ENCODE results near the gene PLA2G1B.

Gene PLA2G1B

DNA sequence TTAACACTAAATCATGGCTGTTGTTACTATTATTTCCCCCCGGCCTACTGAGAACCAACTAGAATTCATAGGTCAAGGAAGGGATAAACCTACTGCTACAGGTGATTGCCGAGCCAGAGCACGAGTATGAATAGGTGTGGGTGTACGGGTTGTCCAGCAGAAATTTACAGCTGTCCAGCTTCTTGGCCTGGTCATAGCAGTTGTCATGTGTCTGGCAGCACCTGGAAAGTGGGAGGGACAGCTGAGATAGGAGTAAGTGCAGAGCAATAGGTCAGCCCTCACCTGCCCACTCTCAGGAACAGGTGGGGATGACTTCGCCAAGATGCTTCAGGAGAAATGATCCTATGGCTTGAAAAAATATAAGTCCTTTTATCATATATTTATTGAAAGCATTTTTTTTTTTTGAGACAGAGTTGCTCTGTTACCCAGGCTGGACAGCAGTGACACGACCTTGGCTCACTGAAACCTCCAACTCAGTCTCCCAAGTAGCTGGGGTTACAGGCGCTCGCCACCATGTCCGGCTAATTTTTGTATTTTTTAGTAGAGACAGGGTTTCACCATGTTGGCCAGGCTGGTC is 2.6 kb downstream of the PLA2G1B start:
- no peak for DNase-seq
- ATAC-seq: no peak

DNA sequence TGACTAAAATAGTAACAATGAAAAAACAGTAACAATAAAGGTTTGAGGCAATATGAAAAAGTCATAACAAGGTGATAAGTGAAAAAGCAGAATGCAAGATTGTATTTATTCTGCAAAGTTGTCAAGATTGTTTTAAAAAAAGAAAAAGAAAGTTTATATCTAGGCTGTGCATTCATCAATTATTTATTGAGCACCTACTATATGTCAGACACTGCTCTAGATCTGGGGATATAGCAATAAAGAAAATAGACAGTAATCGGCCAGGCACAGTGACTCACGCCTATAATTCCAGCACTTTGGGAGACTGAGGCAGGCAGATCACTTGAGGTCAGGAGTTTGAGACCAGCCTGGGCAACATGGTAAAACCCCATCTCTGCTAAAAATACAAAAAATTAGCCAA is 3.8 kb downstream of the PLA2G1B start:
- no peak for ATAC-seq
- no peak for DNase-seq

DNA sequence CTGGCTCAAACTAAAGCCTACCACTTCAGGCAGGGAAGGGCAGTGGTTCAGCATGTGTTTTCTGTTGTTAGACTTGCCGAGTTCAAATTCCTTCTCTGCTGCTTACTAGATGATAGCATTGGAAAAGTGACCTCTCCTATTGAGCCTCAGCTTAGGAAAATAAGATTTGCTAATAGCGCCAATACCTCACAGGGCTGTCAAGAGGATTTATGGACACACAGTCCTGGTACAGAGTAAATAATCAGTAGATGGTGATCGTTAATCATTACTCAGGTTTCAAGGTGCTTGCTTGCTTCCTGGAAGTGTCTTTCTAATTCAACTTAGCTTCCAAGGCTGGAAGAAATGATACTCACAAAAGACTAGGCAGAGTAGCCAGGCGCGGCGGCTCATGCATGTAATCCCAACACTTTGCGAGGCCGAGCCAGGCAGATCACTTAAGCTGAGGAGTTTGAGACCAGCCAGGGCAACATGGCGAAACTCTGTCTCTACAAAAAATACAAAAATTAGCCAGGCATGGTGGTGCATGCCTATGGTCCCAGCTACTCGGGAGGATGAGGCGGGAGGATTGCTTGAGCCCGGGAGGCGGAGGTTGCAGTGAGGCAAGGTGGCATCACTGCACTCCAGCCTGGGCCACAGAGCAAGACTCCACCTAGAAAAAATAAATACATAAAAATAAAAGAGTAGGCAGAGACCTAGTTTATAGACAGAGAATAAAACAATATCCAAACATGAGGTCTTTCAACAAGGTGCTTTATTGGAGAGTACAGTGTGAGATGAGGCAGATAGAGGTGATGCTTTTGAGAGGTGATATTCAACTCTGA is 6.0 kb downstream of the PLA2G1B start:
- no peak for DNase-seq
- ATAC-seq: no peak

DNA sequence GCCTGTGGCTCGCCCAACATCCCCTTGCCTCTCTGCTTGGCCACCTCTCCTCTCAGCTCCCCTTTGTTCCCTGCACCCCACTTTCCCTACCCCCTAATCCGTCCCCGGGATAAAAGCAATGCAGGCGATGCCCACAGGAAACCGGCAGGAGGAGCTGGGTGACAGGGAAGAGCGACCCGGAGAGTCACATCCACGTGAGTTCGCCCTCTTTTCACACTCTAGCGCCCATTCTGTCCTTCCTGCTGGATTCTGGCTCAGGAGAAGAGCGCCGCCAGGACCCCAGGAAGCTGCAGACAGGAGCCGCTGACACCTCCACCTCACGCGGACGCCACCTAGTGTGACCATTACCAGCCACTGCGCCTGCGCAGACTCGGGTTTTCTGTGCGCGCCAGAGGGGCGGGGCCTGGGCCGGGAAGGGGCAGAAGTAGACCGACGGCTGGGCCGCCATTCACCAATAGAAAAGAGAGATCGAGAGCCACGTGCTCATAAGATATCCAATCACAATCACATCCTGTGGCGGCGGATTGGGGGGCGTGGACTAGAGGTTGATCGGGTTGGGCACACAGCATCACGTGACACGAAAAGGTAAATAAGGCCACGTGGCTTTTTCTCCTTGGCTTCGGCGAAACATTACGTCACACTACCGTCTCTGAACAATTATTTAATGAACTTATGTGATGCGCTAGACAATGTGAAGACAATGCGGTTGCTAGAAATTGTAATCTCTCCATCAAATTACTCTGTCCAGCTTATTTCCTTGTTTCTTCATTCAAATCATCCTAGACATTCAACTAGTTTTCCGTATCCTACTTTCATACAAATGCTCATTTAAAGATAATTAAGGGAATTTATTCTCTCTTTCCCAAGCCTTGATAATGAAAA is 10.1 kb downstream of the PLA2G1B start:
- DNase-seq (peak; percentile 100), ATAC-seq (peak; percentile 100)

DNA sequence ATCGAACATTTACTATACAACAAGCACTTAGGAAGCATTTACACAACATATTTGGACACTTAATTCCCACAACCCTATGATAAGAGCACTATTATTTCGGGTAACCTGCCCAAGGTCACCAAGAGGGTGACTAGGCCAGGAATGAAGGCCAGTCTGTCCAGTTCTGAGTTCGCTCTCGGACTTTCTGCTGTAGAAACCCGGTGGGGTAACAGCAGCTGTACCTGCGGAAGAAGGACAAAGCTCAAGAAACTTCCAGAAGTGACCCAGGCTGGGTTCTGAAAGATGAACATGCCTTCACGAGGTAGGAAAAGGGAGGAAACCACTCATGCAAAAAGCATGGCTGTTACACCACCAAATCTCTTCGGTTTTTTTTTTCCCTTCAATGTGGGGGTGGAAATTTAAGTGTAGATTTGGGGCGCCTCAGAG is 10.8 kb downstream of the PLA2G1B start:
- DNase-seq: no peak

DNA sequence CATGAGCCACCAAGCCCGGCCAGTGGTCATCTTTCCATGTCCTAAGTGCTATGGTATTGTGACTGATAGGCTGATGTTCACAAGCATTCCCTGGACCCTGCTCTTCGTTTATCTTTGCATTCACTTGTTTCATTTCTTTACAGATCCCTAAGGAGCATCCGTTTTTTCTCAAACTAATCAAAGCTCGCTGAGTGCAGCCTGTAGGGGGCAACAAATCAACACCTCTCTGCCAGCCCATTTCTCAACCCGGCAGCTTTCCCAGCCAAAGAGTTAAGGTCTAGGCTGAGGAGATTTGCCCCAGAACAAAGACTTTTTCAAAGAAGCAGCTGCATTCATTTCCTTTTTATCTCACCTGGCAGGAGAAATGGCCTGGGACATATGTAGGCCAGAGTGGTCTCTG is 13.4 kb downstream of the PLA2G1B start:
- DNase-seq: no peak
- ATAC-seq: no peak

More for the DNA sequence above, 10.8 kb downstream of the PLA2G1B start:
- ATAC-seq: no peak

DNA sequence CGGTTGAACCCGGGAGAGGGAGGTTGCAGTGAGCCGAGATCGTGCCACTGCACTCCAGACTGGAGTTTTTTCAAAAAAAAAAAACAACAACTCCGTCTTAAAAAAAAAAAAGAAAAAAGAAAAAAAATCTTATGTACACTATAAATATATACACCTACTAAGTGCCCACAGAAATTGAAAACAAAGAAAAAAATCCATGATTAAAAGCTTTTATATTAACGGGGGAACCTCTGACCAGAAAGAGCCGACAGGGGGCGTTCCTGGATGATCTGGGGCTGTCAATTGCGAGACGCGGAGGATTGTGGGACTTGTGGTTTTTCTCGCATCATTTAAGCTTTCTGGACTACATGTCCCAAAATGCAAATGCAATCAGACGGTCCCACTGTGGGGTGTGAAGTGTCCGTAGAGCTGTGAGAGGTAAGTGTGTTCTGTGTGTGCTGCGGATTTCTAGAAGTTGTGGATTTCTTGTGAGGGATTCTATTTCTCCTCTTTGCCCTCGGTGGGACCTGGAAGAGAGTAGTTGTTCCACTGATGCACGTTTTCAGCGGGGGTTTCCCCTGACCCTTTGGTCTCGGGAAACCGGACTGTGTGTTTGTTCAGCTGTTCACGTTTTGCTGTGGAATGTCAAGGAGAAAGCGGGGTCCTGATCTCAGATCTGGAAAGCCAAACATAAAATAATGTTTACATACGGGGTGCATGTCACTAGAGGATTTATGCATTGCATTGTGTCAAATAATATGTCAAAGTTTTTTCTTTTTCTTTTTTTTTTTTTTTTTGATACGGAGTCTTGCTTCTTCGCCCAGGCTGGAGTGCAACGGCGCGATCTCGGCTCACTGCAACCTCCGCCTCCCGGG is 25.4 kb downstream of the PLA2G1B start, which contains the start of gene SIRT4:
TSS of gene SIRT4 (plus strand) at position 360 of the 854 bp plus-strand sequence. CDS start 1,241 bp downstream, outside the sequence.
- ATAC-seq: peak; percentile 100
- DNase-seq: peak; percentile 89

DNA sequence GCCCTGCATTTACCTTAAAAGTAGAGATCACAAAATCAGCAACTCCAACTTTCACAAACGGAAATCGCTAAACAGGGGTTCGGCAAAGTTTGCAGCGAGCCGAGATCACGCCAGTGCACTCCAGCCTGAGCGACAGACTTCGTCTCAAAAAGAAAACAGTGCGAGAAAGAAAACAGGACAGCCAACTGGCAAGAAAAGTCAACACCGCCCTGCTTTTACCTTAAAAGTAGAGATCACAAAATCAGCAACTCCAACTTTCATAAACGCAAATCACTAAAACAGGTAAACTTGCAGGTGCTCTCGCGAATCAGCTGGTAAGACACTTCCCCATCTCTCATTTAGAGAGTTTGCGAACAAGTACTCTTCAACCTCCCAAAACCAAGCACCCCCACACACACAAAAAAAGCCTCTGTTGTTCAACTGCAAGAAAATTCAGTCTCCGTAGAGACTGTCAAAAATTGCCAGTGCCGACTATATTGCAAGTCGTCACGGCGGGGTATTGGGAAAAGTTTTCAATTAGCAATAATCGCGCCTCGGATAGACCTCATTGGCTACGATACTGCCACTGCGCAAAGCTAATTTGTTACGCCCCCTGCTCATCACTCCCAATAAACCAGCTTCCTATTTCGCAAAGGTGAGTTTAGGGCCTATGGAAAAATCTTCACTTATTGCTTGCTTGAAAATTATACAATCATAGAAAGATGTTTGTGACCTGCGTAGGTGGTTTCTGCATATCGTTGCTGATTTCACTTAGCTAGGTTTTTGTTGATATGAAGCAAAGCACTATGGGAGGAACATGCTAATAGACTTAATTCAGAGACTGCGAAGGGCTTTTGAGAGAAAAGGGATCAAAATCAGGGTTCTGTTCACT is 34.7 kb downstream of the PLA2G1B start, which contains the start of gene RNU4-1:
TSS of gene RNU4-1 (minus strand) at position 577 of the 871 bp plus-strand sequence.
- DNase-seq (peak; percentile 81), ATAC-seq (peak; percentile 71)

DNA sequence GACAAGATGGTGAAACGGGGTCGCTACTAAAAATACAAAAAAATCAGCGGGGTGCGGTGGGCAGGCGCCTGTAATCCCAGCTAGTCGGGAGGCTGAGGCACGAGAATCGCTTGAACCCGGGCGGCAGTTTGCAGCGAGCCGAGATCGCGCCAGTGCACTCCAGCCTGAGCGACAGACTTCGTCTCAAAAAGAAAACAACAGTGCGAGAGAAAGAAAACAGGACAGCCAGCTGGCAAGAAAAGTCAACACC is 35.2 kb downstream of the PLA2G1B start:
- DNase-seq (no peak), ATAC-seq (peak; percentile 0)

DNA sequence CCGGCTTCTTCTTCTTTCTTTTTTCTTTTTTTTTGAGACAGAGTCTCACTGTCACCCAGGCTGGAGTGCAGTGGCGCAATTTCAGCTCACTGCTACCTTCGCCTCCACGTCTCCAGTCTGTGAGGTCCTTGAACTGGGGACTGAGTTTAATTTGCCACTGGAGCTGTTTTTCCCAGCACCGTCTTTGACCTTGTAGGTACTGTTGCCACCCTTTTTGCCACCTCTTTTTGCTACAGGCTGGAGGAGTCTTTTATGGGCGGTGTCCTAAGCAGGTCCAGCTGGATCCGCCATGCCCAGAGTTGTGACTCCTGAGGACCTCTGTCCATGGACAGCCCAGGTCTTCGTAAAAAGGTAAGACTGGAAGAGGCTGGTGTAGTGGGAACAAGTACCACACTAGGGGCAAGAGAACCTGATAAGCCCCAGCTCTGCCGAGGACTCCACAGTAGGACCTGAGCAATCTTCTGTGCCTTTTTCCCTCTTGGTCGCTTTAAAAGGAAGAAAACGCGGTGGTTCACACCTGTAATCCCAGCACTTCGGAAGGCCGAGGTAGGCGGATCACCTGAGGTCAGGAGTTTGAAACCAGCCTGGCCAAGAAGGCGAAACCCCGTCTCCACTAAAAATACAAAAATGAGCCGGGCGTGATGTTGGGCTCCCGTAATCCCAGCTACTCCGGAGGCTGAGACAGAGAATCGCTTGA is 36.8 kb downstream of the PLA2G1B start:
- peak; percentile 45 for DNase-seq
- no peak for ATAC-seq

DNA sequence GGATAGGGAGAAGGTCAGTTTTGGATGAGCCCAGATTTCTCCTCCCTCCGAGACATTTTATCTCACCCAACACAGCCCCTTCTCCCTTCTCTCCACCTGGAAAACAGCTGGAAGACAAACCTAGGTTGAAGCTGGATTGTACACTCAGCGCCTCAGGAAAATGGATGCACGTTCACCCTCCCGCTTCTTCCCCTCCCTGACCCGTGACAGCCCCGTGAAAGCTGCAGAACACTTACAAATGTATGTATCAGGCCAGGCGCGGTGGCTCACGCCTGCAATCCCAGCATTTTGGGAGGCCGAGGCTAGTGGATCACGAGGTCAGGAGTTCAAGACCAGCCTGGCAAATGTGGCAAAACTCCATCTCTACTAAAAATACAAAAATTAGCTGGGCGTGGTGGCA is 40.1 kb downstream of the PLA2G1B start:
- DNase-seq (no peak), ATAC-seq (no peak)

DNA sequence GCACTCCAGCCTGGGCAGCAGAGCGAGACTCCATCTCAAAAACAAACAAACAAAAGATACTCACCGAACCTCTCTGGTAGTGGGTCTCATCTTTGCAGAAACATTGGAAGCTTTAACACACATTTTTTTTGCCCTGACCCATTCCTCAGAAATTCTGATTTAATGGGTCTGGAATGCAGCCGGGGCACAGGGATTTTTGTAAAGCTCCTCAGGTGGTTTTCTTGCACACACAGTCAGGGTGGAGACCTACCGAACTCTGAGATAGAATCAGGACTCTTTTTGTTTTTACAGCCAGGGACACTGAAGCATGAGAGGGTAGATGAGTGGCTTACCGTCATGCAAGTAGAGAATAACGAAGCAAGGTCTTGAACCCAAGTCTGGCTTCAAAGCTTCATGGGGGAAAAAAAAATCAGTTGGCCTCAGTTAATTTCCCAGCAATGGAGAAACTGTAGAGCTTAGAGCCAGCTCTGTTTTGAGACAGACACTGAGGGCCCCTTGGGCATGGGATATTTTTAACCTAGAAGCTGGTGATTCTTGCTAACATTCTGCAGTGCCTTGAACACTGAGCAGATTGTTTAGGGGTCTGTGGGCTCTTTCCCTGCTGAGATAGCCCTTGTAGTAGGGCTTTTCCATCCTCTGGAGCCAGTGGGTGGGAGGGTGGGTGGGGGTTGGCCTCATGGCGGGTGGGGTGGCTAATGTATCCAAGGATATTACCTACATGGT is 40.6 kb downstream of the PLA2G1B start:
- ATAC-seq: no peak

DNA sequence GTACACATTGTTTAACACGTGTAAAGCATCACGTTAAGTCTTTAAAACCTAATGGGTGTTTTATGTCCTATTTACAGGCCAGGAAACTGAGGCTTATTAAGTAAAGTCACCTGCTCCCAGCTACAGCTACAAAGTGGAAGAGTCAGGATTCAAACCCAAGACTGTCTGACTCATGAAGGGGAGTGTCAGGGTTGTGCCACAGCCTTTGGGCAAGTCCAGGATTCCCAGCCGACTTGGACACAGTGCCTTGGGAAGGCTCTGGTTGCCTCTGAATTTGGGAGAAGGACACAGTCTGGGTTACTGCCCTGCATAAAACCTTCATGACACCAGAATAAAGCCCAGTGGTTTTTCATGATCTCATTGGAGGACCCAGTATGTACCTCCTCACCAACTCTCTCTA is 43.2 kb downstream of the PLA2G1B start:
- DNase-seq (no peak), ATAC-seq (no peak)

More for the DNA sequence above, 40.6 kb downstream of the PLA2G1B start:
- no peak for DNase-seq

DNA sequence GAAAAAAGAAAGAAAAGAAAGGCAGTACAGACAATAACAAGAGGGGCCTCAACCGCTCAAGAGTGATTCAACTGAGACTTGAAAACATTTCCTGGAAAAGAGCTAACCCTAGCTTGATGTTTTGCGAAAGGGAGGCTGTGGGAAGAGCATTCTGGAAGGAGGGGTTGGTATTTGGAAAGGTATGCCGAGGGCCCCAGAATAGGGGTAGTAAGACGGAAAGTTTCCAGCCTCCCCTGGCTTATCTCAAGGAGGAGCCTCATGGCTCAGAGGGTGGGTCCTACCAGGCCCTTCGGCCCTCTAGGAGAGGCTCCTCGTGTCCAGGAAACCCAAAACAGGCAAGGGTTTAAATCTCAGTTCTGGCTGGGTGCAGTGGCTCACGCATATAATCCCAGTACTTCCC is 44.3 kb downstream of the PLA2G1B start:
- DNase-seq (no peak), ATAC-seq (no peak)

DNA sequence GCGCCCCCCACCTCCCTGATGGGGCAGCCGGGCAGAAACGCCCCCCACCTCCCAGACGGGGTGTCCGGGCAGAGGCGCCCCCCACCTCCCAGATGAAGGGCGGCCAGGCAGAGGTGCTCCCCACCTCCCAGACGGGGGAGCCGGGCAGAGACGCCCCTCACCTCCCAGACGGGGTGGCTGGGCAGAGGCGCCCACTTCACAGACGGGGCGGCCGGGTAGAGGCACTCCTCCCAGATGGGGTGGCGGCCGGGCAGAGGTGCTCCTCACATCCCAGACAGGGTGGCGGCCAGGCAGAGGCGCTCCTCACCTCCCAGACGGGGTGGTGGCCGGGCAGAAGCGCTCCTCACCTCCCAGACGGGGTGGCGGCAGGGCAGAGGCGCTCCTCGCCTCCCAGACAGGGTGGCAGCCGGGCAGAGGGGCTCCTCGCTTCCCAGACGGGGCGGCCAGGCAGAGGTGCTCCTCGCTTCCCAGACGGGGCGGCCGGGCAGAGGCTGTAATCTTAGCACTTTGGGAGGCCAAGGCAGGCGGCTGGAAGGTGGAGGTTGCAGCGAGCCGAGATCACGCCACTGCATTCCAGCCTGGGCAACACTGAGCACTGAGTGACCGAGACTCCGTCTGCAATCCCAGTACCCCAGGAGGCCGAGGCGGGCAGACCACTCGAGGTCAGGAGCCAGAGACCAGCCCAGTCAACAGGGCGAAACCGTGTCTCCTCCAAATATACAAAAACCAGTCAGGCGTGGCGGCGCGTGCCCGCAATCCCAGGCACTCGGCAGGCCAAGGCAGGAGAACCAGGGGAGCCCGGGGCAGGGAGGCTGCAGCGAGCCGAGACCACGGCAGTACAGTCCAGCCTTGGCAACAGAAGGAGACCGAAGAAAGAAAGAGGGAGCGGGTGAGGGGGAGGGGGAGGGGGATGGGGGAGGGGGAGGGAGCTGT is 49.2 kb downstream of the PLA2G1B start:
- ATAC-seq (no peak), DNase-seq (no peak)

DNA sequence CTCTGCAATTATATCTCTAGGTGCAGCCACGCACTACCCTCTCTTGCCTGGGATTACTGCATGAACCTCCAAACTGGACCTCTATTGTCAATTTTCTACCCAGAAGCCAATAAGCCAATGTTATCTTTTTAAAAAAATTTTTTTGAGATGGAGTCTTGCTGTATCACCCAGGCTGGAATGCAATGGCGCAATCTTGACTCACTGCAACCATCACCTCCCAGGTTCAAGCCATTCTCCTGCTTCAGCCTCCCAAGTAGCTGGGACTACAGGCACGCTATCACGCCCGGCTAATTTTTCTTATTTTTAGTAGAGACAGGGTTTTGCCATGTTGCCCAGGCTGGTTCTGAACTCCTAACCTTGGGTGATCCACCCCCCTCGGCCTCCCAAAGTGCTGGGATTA is 50.8 kb downstream of the PLA2G1B start:
- no peak for DNase-seq
- ATAC-seq: no peak
